Stimulated activated CD4-positive, alpha-beta T cell treated with anti-CD3 and anti-CD28 coated beads, Interleukin-1b, Interleukin-23, amount 100 ng/mL, for 1 hour (primary cell): ENCODE measurements around the gene INPP4B.

Experiments used
- DNase-seq, 2 donors: peaks; one replicate each; pipeline ENCODE4 v3.0.0-alpha.2; 2020; ENCODE audit warnings: low read depth in 2 of 2

INPP4B gene

GRCh38 chr4:142473218-142473959, 372.7 kb downstream of the INPP4B start:
- DNase-seq, result no peak

GRCh38 chr4:142467088-142467487, 379.0 kb downstream of the INPP4B start:
- DNase-seq, result no peak

- DNase-seq, result no peak
Observed at GRCh38 chr4:142465526-142465925, 380.6 kb downstream of the INPP4B start.

- DNase-seq, result no peak
Observed at GRCh38 chr4:142463206-142463605, 382.9 kb downstream of the INPP4B start.

GRCh38 chr4:142452161-142452855, 393.8 kb downstream of the INPP4B start:
- no peak for DNase-seq

GRCh38 chr4:142449771-142450373, 396.2 kb downstream of the INPP4B start:
- DNase-seq, result no peak

GRCh38 chr4:142447009-142447408, 399.1 kb downstream of the INPP4B start:
- DNase-seq, result no peak

- DNase-seq, result no peak
Observed at GRCh38 chr4:142443469-142443868, 402.6 kb downstream of the INPP4B start.

GRCh38 chr4:142440093-142440492, 406.0 kb downstream of the INPP4B start:
- DNase-seq, result no peak

GRCh38 chr4:142435599-142436235, 410.4 kb downstream of the INPP4B start:
- DNase-seq, result no peak

- no peak for DNase-seq
Observed at GRCh38 chr4:142434519-142435224, 411.4 kb downstream of the INPP4B start.

GRCh38 chr4:142428715-142429114, 417.4 kb downstream of the INPP4B start:
- no peak for DNase-seq

GRCh38 chr4:142427456-142427855, 418.6 kb downstream of the INPP4B start:
- no peak for DNase-seq

GRCh38 chr4:142423861-142424260, 422.2 kb downstream of the INPP4B start:
- no peak for DNase-seq

GRCh38 chr4:142420311-142421095, 425.6 kb downstream of the INPP4B start:
- no peak for DNase-seq

- DNase-seq, result no peak
Observed at GRCh38 chr4:142419712-142420111, 426.4 kb downstream of the INPP4B start.

- no peak for DNase-seq
Observed at GRCh38 chr4:142418697-142419096, 427.4 kb downstream of the INPP4B start.

- DNase-seq, result no peak
Observed at GRCh38 chr4:142416711-142417275, 429.3 kb downstream of the INPP4B start.

GRCh38 chr4:142416121-142416520, 430.0 kb downstream of the INPP4B start:
- DNase-seq, result no peak

GRCh38 chr4:142414366-142414990, 431.6 kb downstream of the INPP4B start:
- no peak for DNase-seq
